Transverse colon (tissue), 4 donors: ENCODE data around the gene SCAMP1. TPM values are rescaled to one million over a fixed set of nuclear protein-coding genes. Genes with fewer than 3 reads are reported as not detected.
"Not testable (repeated sequence)": the region's sequence is repeated elsewhere in the genome, so short reads cannot be mapped to it uniquely, and the experiment has no call there.

ENCODE experiments used
- DNase-seq: peaks from one replicate; pipeline ENCODE4 v3.0.0-alpha.2; 2019
- H3K27ac ChIP-seq, 4 donors: fragments of 200-600 bp; sonication (generic); 2 replicates each; pipeline ENCODE4 v1.5.1; 2016 to 2018; ENCODE audit warnings: inconsistent platforms in 4 of 4
- H3K27me3 ChIP-seq: fragments of 200-600 bp; sonication (generic); 2 replicates; pipeline ENCODE4 v1.5.1; 2017; ENCODE audit warnings: inconsistent platforms
- H3K36me3 ChIP-seq, 4 donors: fragments of 200-600 bp; sonication (generic); 2 replicates each; pipeline ENCODE4 v1.5.1; 2017 to 2019; ENCODE audit warnings: inconsistent platforms in 4 of 4
- H3K4me1 ChIP-seq, 4 donors: fragments of 200-600 bp; sonication (generic); 2 replicates each; pipeline ENCODE4 v1.5.1; 2017 to 2020; ENCODE audit warnings: inconsistent platforms in 4 of 4
- H3K4me3 ChIP-seq, 4 donors: fragments of 200-600 bp; sonication (generic); 1 replicate in 1 of 4; 2 replicates in 3 of 4; pipeline versions ENCODE4 v1.5.1 to v1.6.1; 2017 to 2019; ENCODE audit warnings: inconsistent platforms in 4 of 4
- H3K9me3 ChIP-seq, 2 donors: fragments of 200-600 bp; sonication (generic); 2 replicates each; pipeline ENCODE4 v1.5.1; 2017 to 2019; ENCODE audit warnings: inconsistent platforms in 2 of 2
- EP300 ChIP-seq: sonication (generic); formaldehyde crosslinking; IDR thresholded peaks from one replicate; pipeline ENCODE4 v1.6.1; 2017; ENCODE audit warnings: antibody characterized with exemption, low read depth
- POLR2A ChIP-seq: fragments of 450-650 bp; IDR thresholded peaks from one replicate; pipeline ENCODE4 v1.6.1; 2016; ENCODE audit warnings: antibody characterized with exemption, mild to moderate bottlenecking, moderate library complexity
- POLR2AphosphoS5 ChIP-seq, 3 donors: sonication (generic); formaldehyde crosslinking; IDR thresholded peaks; one replicate each; pipeline ENCODE4 v1.6.1; 2016; ENCODE audit warnings: antibody characterized with exemption in 3 of 3
- WGBS, 2 donors: methylation state at CpG; one replicate each; pipeline ENCODE4 v1.1.5; 2018; ENCODE audit warnings: low coverage in 1 of 2; 5-methylcytosine and 5-hydroxymethylcytosine counted together
- in situ Hi-C, 4 donors: fragments of 200-750 bp; cut with MboI; loops; one replicate each; pipeline versions ENCODE4 v1.15.0 to v1.15.1; 2017; ENCODE audit warnings: low sequenced_read_pairs in 3 of 4, low pct_ligation_motif_present in 1 of 4, low pct_unique_long_range_greater_than_20kb in 1 of 4
- intact Hi-C: fragments of 100-400 bp; cut with DNase I; formaldehyde crosslinking; loops from one replicate; pipeline ENCODE4 v1.15.1; 2023; ENCODE audit warnings: low total_unique reads
- total RNA-seq, 4 donors: library from RNA; depleted of rRNA; stranded (reverse); fragments of >200 nt; gene quantifications; one replicate each; pipeline ENCODE4 v1.1.0, GENCODE V29; 2016
- TF ChIP-seq, protein P1 (sequence below), 5 experiments: fragments of 200-600 bp in 3 of 5; fragments of 450-650 bp in 2 of 5; sonication (generic) in 3 of 5; IDR thresholded peaks; 1 replicate in 2 of 5; 2 replicates in 3 of 5; pipeline ENCODE4 v1.5.1; 2016 to 2017; ENCODE audit warnings: antibody characterized with exemption in 5 of 5, inconsistent platforms in 3 of 5, mild to moderate bottlenecking in 2 of 5, moderate library complexity in 1 of 5

Gene SCAMP1
- total RNA-seq, 4 donors from 2014 or later, result 10.5 to 24.7 (median 21.8) TPM

GRCh38 chr5:78449103-78449502 is 88.7 kb downstream of the SCAMP1 start:
- DNase-seq, result no peak
- intact Hi-C loops, result no loop called here
- Histone ChIP-seq H3K27ac (no peak overlapping the region), H3K4me3 (no peak overlapping the region), H3K4me1 (no peaks in the 10 kb centered on the region), H3K27me3 (no peaks in the 10 kb centered on the region), H3K36me3 (peaks cover 0 to 7% (median 2%) of the 10 kb centered on the region in 4 donors), H3K9me3 (no peaks in the 10 kb centered on the region)
- in situ Hi-C loops, result no loop called here
- TF ChIP-seq, protein P1, sequence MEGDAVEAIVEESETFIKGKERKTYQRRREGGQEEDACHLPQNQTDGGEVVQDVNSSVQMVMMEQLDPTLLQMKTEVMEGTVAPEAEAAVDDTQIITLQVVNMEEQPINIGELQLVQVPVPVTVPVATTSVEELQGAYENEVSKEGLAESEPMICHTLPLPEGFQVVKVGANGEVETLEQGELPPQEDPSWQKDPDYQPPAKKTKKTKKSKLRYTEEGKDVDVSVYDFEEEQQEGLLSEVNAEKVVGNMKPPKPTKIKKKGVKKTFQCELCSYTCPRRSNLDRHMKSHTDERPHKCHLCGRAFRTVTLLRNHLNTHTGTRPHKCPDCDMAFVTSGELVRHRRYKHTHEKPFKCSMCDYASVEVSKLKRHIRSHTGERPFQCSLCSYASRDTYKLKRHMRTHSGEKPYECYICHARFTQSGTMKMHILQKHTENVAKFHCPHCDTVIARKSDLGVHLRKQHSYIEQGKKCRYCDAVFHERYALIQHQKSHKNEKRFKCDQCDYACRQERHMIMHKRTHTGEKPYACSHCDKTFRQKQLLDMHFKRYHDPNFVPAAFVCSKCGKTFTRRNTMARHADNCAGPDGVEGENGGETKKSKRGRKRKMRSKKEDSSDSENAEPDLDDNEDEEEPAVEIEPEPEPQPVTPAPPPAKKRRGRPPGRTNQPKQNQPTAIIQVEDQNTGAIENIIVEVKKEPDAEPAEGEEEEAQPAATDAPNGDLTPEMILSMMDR (IDR thresholded peaks at IDR 0.05), result no peak
- no peak for TF ChIP-seq POLR2A
- no peak for TF ChIP-seq EP300
- TF ChIP-seq POLR2AphosphoS5 (IDR thresholded peaks at IDR 0.05), result no peak

DNA sequence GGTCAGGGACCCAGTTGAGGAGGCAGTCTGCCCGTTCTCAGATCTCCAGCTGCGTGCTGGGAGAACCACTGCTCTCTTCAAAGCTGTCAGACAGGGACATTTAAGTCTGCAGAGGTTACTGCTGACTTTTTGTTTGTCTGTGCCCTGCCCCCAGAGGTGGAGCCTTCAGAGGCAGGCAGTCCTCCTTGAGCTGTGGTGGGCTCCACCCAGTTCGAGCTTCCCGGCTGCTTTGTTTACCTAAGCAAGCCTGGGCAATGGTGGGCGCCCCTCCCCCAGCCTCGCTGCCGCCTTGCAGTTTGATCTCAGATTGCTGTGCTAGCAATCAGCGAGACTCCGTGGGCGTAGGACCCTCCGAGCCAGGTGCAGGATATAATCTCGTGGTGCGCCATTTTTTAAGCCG is 97.1 kb downstream of the SCAMP1 start:
- H3K27me3 ChIP-seq, H3K36me3 ChIP-seq, DNase-seq, in situ Hi-C loops, intact Hi-C loops, H3K27ac ChIP-seq, H3K9me3 ChIP-seq, H3K4me3 ChIP-seq, H3K4me1 ChIP-seq: not testable (repeated sequence)
- WGBS, 2 donors, result 87 to 100% methylated on average over 1 to 14 of the region's 14 CpGs

- no peak overlapping the region for H3K27ac ChIP-seq
- H3K9me3 ChIP-seq, result no peaks in the 10 kb centered on the region
- peaks cover 0 to 4% (median 0%) of the 10 kb centered on the region in 4 donors for H3K36me3 ChIP-seq
- no peak overlapping the region for H3K4me3 ChIP-seq
- no peak for DNase-seq
- TF ChIP-seq, protein P1 (IDR thresholded peaks at IDR 0.05), result no peak
- no peak for TF ChIP-seq POLR2AphosphoS5 (IDR thresholded peaks at IDR 0.05)
- TF ChIP-seq POLR2A, result no peak
- TF ChIP-seq EP300, result no peak
- in situ Hi-C loops, result no loop called here
- whole genome bisulfite sequencing, 2 donors, result 87 to 94% methylated on average over 2 of the region's 2 CpGs
- H3K4me1 ChIP-seq, result no peaks in the 10 kb centered on the region
- intact Hi-C loops, result no loop called here
- no peaks in the 10 kb centered on the region for H3K27me3 ChIP-seq
Observed at GRCh38 chr5:78458843-78459242, 98.4 kb downstream of the SCAMP1 start.

DNA sequence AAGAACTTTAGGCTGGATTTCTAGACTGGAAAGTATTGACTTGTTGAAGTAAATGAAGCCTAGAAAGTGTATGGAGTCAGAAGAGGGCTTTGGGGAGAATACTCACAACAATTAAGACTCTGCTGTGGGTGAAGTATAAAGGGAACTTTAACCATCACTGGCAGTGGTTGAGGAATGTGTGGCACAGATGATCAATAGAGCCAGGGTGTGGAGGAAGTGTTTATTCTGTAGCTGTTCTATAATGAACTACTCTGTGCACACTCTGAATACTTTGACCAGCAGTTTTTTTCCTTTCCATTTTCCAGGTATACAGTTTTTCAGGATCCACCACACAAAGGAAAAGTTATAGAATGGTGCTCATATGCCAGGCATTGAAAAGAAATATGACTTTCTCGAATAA is 106.7 kb downstream of the SCAMP1 start:
- Histone ChIP-seq H3K9me3 (no peaks in the 10 kb centered on the region), H3K27me3 (no peaks in the 10 kb centered on the region), H3K4me3 (no peak overlapping the region), H3K27ac (no peak overlapping the region), H3K36me3 (peaks cover 0 to 5% (median 0%) of the 10 kb centered on the region in 4 donors), H3K4me1 (peaks cover 0 to 5% (median 2%) of the 10 kb centered on the region in 4 donors)
- in situ Hi-C loops (no loop called here), intact Hi-C loops (loop anchor here (10.0 kb wide), 1 partner anchor 68 kb away; no protein-coding TSS in a partner anchor)
- no peak for DNase-seq
- 96 to 100% methylated on average over 1 of the region's 1 CpG for WGBS, 2 donors
- TF ChIP-seq POLR2A (no peak), EP300 (no peak), POLR2AphosphoS5 (IDR thresholded peaks at IDR 0.05) (no peak)
- TF ChIP-seq, protein P1 (IDR thresholded peaks at IDR 0.05), result no peak

DNA sequence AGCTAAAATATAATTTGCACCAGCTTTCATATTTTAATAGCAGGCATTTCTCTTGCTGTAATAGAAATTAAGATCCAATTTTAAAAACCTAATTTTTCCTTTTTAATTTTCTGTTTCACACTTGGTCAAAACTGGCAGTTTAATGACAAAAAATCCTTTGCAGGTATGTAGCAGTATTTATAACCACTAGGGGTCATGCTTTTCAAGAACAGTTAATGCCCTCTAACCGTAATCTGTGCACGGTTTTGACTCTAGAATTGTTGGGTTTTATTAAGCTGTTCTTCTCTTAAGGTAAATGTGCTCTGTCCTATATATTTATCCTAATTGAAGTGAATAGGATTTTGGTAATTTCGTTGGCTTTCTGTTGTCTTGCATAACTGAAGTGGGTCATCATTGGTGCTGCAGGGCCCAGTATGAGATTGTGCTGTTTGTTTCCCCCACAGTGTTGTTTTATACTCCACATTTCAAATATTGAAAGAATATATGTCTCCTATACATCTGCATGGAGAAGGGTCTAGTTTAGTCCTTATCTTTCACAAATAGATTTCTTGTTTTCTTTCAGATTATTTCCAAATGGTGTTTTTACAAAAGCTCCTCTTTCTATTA is 107.4 kb downstream of the SCAMP1 start:
- TF ChIP-seq POLR2A (no peak), EP300 (no peak), POLR2AphosphoS5 (IDR thresholded peaks at IDR 0.05) (no peak)
- TF ChIP-seq, protein P1 (IDR thresholded peaks at IDR 0.05), result peak; percentile 65 to 79 (median 78)
- Histone ChIP-seq H3K36me3 (peaks cover 0 to 5% (median 0%) of the 10 kb centered on the region in 4 donors), H3K27ac (no peak overlapping the region), H3K4me3 (no peak overlapping the region), H3K4me1 (peaks cover 0 to 5% (median 2%) of the 10 kb centered on the region in 4 donors), H3K27me3 (no peaks in the 10 kb centered on the region), H3K9me3 (no peaks in the 10 kb centered on the region)
- intact Hi-C loops, result loop anchor here (10.0 kb wide), 1 partner anchor 67 kb away; no protein-coding TSS in a partner anchor
- WGBS, 2 donors, result 16 to 21% methylated on average over 3 of the region's 3 CpGs
- in situ Hi-C loops, result no loop called here
- DNase-seq, result no peak
